CD4-positive, alpha-beta T cell treated with Interleukin-4 for 1 hour (primary cell): ENCODE measurements around the gene SPINK2.

Experiments
- DNase-seq, 2 donors: peaks; one replicate each; pipeline ENCODE4 v3.0.0-alpha.2; 2020 to 2022

Gene SPINK2

DNA sequence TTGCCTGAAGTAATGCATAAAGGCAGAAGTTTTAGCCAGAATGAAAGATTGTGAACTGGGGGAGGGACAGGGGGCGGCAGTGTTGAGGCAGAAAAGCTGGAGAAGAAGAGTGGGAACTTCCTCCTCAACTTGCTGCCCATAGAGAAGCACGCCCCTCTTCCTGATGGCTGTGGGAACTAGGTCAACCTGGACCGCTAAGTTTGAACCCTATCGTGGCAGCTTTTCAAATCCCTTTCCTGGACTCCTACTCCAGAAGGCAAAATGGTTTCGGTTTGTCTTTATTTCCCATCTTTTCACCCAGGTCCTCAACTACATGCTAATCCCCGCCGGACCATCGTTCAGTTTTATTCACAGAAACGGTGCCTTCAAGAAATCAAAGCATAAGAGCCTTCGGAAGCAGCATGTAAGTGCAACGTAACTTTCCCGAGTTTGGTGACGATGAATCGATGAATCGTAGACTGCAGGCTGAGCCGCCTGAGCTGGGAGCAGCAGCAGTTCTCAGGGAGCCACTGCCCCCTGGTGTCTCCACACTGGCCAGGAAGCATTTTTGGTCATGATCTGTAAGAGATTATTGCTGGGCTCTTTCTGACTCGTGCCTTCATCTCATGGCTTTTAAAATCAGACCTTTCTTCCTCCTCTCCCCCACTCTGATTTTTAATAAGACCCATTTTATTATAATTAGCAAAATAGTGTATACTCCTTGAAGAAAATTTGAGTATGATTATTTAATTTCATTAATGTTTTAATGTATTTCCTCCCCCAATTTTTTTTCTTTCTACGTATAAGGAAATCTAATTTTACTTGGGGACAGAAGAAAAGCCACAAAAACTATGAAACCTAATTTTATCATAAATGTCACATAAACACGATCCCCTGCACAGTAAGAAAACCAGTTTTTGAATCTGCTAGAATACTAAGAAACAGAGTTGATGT, 21.4 kb downstream of the SPINK2 start:
- peak; percentile 85 to 87 for DNase-seq

DNA sequence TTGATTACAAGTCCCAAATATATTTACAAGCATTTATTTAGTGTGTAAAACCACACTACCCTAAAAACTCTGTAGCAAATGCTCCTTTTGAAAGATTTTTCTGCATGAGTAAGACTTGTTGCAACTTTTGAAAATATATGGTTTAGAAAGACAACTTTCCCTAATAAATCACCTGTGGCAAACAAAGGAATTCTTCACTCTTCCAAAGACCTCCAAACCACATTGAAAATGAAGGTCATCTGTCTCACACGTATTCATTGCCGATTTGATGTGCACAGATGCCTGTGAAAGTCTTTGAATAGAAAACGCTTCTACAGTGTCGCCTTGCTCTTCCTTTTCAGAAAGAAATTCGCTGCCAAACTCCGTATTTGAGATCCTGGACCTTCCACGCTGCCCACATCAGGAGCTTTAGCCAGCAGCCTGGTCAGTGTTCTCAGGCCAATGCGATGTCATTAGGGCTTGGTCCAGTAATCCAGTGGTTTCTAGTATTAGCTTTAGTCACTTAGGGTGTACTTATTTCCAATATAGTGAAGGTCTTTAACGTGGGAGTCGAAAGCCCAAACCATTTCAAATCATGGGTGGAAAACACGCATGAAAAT, 22.2 kb downstream of the SPINK2 start:
- DNase-seq, result no peak

DNA sequence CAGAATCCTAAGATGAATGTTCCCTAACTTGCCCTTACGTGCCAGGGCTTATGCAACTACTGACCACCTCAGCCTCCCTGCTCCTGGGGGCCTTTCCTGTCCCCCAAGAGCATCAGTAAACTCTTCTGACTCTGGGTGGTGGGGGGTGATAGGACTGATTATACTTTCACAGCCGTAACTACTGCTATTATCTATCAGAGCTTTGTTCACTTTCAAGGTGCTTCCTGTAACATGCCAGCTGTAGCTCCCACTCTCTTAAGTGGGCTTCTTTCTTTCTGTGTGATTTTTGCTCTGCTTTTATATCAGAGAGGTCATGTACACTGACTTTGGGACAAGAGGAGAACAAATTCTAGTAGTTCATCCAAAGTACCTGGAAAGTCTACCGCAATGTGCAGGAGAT, 25.3 kb downstream of the SPINK2 start:
- DNase-seq, result no peak

DNA sequence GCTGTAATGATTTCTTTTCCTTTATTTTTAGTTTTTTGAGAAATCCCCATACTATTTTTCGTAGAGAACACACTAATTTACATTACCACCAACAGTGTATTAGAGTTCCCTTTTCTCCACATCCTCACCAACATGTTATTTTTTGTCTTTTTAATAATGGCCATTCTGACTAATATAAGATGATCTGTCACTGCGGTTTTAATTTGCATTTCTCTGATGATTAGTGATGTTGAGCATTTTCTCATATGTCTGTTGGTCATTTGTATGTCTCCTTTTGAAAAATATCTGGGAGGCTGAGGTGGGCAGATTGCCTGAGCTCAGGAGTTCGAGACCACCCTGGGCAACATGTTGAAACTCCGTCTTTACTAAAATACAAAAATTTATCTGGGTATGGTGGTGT, 30.2 kb downstream of the SPINK2 start:
- DNase-seq, result no peak

DNA sequence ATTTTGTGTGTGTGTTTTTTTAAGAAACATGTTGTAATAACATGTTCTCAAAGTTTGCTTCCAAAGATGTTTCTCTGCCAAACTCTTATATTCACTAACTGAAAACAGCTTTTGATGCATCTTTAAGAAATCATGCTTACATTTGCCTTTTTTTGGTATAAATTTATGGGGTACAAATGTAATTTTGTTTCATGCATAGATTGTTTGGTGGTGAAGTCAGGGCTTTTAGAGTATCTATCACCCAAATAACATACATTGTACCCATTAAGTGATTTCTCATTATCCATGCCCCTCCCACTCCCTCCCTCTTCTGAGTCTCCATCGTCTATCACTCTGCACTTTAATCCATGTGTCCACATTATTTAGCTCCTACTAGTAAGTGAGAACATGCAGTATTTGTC, 30.8 kb downstream of the SPINK2 start:
- no peak for DNase-seq

DNA sequence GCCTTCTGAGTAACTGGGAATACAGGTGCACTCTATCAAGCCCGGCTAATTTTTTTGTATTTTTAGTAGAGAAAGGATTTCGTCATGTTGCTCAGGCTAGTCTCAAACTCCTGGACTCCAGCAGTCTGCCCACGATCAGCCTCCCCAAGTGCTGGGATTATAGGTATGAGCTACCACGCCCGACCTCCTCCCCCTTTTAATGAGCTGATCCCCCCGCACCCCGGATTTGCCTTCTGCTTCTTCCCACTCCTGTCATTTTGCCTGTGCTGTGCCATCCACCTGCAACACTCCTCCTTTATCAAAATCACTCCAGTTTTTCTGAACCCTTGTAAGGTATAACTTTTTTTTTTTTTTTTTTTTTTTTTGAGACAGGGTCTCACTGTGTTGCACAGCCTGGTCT, 33.4 kb downstream of the SPINK2 start:
- DNase-seq, result no peak

DNA sequence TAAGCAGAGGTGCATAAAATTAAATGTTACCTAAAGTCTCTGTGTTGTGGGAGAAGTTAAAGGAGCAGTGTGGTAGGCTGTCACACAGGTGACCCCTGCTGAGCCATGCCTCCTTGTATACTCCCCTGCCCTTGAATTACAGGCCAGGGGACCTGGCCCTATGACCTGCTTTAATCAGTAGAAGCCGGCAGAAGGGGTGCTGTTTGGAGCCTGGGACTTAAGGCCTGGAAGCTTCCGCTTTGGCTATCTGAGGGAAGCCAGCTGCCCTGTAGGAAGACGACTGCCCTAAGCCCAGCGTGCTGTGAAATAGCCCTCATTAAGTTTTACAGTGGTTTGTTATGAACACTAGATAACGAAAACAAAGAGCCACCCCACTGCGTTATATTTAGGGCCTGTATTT, 34.1 kb downstream of the SPINK2 start:
- DNase-seq, result no peak

DNA sequence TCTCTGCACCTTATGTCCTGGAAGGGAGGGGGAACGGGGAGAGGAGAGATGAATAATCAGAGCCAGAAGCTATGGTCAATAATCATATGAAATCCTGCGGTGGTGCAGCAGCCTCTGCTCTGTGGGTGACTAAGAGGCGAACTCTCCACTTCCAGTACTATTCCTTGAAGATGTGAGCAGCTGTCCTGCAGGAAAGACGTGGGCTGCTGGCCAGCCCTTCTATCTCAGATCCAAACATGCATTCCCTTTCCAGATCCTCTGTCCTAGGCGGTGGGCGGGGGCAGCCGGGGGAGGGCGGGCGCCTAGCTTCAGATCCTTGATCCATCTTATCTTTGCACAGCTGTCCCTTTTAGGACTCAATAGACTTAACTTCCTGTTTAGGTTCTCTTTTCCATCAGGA, 34.5 kb downstream of the SPINK2 start:
- no peak for DNase-seq

DNA sequence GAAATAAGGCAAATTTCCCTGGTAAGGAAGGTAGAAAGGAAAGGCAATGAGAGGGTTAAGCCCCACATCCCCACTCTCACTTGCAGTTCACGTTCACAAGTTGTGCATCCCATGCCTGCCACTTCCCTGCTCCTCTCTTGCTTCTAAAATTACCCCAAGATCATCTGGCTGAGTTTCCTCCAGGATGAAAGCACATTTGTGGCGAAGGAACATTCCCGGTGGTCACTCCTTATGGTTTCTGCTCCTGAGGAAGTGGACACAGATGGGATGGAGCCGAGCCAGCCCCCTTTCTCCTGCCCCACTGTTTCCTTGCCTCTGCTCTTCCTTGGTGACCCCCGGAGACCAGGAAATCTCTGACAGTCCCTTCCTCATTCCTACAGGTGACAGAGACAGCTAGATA, 37.5 kb downstream of the SPINK2 start:
- no peak for DNase-seq

DNA sequence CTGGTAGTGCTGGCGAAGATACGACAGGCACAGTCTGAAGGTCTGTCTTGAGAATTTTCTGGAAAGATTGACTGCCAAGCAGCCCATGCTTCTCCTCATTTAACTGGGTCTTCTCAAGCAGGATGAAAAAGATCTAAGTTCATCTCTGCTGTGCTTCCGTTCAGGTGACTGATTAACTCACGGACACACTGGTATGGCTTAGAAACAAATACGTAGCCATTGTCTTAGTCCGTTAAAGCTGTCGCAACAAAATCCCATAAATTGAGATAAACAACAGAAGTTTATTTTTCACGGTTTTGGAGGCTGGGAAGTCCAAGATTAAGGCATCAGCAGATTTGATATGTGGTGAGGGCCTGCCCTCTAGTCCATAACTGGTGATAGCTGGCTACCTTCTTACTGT, 39.5 kb downstream of the SPINK2 start:
- DNase-seq, result no peak

DNA sequence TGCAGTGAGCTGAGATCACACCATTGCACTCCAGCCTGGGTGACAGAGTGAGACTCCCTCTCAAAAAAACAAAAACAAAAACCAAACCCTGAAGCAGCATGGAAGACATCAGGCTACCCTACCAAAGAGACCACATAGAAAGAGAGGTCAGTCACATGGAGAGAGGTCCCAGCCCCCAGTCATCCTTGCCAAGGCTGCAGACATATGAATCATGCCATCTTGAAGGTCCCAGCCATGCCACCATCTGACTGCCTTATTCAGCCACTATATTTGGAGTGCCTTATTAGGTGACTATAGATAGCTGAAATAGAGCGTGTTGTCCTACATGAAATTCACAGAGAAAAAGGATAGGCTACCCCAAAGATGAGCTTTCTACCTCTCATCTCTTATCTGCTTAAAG, 48.2 kb downstream of the SPINK2 start:
- DNase-seq, result no peak

DNA sequence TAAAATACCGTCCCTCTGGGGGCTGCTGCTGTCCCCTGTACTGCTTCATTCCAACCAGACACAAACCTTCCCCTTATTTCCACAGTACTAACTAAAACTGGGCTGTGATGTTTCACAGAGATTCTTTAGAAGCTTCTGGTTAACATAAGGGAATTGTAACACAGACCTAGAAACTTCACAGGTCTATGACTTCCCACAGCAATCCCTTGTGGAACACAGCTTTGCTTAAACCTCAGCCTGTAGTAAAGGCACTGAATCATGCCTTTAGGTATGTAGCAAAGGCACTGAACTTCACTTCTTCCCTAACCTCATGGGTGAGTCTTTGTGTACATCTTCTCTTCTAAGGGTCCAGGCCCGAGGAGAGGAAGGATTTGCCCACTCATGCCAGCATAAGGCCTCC, 49.4 kb downstream of the SPINK2 start:
- no peak for DNase-seq

DNA sequence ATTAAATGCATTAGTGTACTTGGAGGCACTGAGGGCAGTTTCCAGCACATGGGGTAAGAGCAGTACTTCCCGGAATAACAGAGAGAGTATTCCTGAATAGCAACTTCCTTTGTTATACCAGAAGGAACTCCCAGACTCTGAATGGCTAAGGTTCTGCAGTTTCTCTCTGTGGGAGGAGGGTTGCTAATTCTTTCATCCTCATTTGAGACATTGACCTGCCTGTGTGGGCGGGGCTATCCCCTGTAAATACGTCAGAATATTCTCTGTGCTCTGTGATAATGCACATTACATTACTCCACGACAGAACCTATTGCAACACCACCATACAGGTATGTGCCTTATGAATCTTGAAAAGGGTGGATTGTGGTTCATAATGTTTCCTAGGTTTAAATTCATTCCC, 52.7 kb downstream of the SPINK2 start:
- no peak for DNase-seq

DNA sequence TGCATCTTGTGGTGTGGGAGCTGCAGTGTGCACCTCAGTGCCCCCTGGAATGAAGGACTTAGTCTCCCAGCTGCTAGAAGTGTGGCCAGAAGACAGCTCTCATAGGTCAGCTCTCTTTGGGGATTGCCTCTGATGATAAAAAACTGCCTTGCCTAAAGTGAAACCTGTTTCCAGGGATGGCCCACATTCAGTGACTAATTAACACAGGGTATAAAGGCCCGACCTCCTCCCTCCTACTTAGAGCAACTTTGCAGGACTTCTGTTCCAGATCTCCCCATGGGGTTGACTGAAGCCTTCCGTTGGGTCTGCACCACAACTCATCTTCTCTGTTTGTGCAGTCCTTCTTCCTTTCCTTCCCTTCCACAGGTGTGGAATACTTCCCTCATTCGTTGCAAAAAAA, 53.2 kb downstream of the SPINK2 start:
- DNase-seq, result no peak

DNA sequence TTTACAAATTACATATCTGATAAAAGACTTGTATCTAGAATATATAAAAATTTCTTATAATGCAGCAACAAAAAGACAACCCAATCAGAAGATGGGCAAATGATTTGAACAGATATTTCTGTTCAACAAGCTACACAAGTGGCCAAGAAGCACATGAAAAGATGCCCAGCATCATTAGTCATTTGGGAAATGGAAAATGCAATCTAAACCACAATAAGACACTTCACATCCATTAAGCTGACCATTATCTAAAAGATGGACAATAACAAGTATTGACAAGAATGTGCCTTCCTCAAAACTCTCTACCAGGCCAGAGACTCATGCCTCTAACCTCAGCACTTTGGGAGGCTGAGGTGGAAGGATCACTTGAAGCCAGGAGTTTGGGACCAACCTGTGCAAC, 53.9 kb downstream of the SPINK2 start:
- DNase-seq, result no peak

DNA sequence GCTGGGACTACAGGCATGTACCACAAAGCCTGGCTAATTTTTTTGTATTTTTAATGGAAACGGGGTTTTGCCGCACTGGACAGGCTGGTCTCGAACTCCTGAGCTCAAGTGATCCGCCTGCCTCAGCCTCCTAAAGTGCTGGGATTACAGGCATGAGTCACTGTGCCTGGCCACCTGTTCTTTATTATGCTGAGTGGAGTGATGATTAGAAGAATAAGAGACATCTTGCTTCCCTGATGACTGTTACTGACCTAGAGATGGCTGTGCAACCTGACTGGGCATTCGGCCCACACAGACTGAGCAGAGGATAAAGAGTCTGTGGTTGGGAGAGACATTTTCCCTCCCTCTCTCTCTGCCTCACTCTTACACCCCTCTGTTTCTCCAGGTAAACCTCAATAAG, 56.7 kb downstream of the SPINK2 start:
- no peak for DNase-seq

DNA sequence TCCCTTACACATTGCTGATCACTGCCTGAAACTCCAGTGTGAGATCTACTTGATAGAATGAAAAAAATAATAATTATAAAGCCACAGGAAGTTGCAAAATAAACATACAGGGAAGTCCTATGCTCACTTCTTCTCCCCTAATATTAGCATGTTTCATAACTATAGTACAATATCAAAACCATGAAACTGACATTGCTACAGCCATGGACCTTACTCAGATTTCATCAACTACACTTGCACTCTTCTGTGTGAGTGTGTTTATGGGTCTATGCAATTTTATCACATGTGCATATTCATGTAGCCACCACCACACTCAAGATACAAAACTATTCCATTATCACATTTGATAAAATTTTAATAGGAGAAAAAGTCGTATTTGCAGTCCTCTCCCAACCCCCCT, 57.3 kb downstream of the SPINK2 start:
- DNase-seq, result no peak

DNA sequence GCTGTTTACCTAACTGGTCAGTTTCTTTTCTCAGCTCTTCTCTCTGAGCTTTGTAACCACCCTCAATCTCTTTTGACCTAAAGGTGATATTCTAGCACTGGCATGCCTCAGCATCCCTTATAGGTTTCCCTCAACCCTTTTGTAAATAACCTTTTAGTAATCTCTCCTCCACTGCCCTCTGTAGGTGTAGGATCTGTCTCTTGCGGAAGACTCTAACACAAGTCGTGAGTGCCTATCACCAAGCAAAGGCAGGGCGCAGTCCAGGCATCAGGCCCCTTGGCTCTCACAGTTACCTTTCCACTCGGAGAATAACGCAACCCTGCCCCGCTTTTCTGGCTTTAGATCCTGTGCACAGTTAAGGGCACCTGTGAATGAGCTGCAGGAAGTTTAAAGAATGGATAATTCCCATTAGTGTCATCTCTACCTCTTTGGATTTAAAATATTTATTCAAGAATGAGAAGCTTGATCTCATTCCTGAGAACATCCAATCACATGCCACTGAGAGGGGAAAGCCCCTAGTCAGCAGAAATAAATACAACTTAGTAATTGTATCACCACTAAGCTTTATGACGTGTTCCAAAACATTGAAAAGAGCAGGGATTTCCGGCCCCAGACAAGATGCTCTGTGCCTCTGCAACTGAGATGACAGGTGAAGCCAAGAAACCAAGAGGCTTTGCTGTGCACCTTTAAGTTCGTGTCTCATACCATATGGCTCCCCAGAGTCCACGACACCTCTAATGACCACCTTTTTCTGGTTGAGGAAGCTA, 58.8 kb downstream of the SPINK2 start:
- DNase-seq, result peak; percentile 11 to 30

DNA sequence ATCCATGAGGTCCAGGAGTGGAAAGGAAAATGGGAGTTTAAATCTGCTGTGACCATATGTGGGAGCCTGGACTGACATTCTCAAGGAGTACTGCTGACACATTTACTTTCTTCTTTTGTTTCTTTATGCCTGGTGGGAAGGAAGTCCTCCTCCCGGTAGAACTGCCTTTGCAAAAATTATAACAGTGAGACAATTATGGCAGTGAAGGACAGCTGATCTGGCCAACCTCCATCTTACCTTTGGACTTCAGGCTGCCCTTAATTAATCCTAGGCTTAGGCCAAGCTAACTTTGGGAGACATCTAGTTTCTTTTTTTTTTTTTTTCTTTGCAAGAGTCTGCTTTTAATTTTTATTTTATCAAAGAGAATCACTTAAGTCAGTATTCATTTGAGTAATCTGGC, 61.3 kb downstream of the SPINK2 start:
- no peak for DNase-seq
